ENCODE measurements around the gene OR11L1. TPM values are rescaled to one million over a fixed set of nuclear protein-coding genes. Genes with fewer than 3 reads are reported as not detected.

The OR11L1 gene
- polyA plus RNA-seq (2013, experiment 1 of 2): not detected
- polyA plus RNA-seq (2013, experiment 2 of 2): not detected

GRCh38 chr1:247841796-247842195 lies at the start of gene OR11L1:
Gene OR11L1 (minus strand): TSS chr1:247841896. CDS start chr1:247841896, 0 bp downstream.
- no peak within 1 kb of the TSS for H3K23ac ChIP-seq (ENCODE audit: low read length)
- WGBS (ENCODE audit: extremely low coverage, insufficient coverage, low lambda C conversion rate): no CpG with 5 or more reads among the region's 2 CpGs
- H3K4me1 ChIP-seq (ENCODE audit: control insufficient read depth, low read depth, low read length): peaks cover 5% of the 10 kb centered on the region
- H4K8ac ChIP-seq (ENCODE audit: low read depth, low read length): no peak within 1 kb of the TSS
- no peaks in the 10 kb centered on the region for H3K36me3 ChIP-seq (ENCODE audit: control insufficient read depth, insufficient read depth, low read length)
- no peak for DNase-seq
- H2BK15ac ChIP-seq (replicated peaks; ENCODE audit: low read depth): no peak within 1 kb of the TSS
- H2BK5ac ChIP-seq (ENCODE audit: low read length): no peak within 1 kb of the TSS
- no peaks in the 10 kb centered on the region for H3K79me1 ChIP-seq (ENCODE audit: low read length)
- no peak within 1 kb of the TSS for H2BK120ac ChIP-seq (ENCODE audit: low read depth, low read length)
- H3K9ac ChIP-seq (ENCODE audit: low read length): no peak within 1 kb of the TSS
- H3K4ac ChIP-seq (ENCODE audit: low read depth, low read length): no peak within 1 kb of the TSS
- H4K5ac ChIP-seq (ENCODE audit: low read length): no peak within 1 kb of the TSS
- no peak within 1 kb of the TSS for H3K27ac ChIP-seq (ENCODE audit: low read depth, low read length)
- no peaks in the 10 kb centered on the region for H3K79me2 ChIP-seq (ENCODE audit: control insufficient read depth, insufficient read depth, low read length)
- H3K18ac ChIP-seq (ENCODE audit: low read length): no peak within 1 kb of the TSS
- no peak within 1 kb of the TSS for H2AK5ac ChIP-seq (ENCODE audit: low read length)
- no peak within 1 kb of the TSS for H3K56ac ChIP-seq (ENCODE audit: low read length)
- no peak within 1 kb of the TSS for H3K4me3 ChIP-seq (ENCODE audit: low read length)
- H3K27me3 ChIP-seq (ENCODE audit: insufficient read depth, low read length, poor library complexity): no peaks in the 10 kb centered on the region
- no peak within 1 kb of the TSS for H3K4me2 ChIP-seq (ENCODE audit: low read length)

- Histone ChIP-seq H3K36me3 (ENCODE audit: control insufficient read depth, insufficient read depth, low read length) (no peaks in the 10 kb centered on the region), H3K23ac (ENCODE audit: low read length) (no peak overlapping the region), H3K4ac (ENCODE audit: low read depth, low read length) (no peak overlapping the region), H4K5ac (ENCODE audit: low read length) (no peak overlapping the region), H2BK15ac (replicated peaks; ENCODE audit: low read depth) (no peak overlapping the region), H3K18ac (ENCODE audit: low read length) (no peak overlapping the region), H3K27ac (ENCODE audit: low read depth, low read length) (no peak overlapping the region), H3K79me1 (ENCODE audit: low read length) (no peaks in the 10 kb centered on the region), H3K27me3 (ENCODE audit: insufficient read depth, low read length, poor library complexity) (no peaks in the 10 kb centered on the region), H2AK5ac (ENCODE audit: low read length) (no peak overlapping the region), H3K4me1 (ENCODE audit: control insufficient read depth, low read depth, low read length) (no peaks in the 10 kb centered on the region), H4K8ac (ENCODE audit: low read depth, low read length) (no peak overlapping the region), H2BK5ac (ENCODE audit: low read length) (no peak overlapping the region), H3K4me3 (ENCODE audit: low read length) (no peak overlapping the region), H3K56ac (ENCODE audit: low read length) (no peak overlapping the region), H3K9ac (ENCODE audit: low read length) (no peak overlapping the region), H2BK120ac (ENCODE audit: low read depth, low read length) (no peak overlapping the region), H3K79me2 (ENCODE audit: control insufficient read depth, insufficient read depth, low read length) (no peaks in the 10 kb centered on the region), H3K4me2 (ENCODE audit: low read length) (no peak overlapping the region)
- no peak for DNase-seq
- WGBS (ENCODE audit: extremely low coverage, insufficient coverage, low lambda C conversion rate): no CpG with 5 or more reads among the region's 10 CpGs
These were observed 43.2 kb upstream of the OR11L1 start for GRCh38 chr1:247884797-247885413.

- no peak overlapping the region for H3K4me3 ChIP-seq (ENCODE audit: low read length)
- no peak overlapping the region for H4K5ac ChIP-seq (ENCODE audit: low read length)
- no peaks in the 10 kb centered on the region for H3K79me2 ChIP-seq (ENCODE audit: control insufficient read depth, insufficient read depth, low read length)
- no peak overlapping the region for H3K4ac ChIP-seq (ENCODE audit: low read depth, low read length)
- H2AK5ac ChIP-seq (ENCODE audit: low read length): no peak overlapping the region
- peak; percentile 33 for DNase-seq
- no peak overlapping the region for H3K56ac ChIP-seq (ENCODE audit: low read length)
- H3K18ac ChIP-seq (ENCODE audit: low read length): no peak overlapping the region
- H3K4me1 ChIP-seq (ENCODE audit: control insufficient read depth, low read depth, low read length): no peaks in the 10 kb centered on the region
- H3K36me3 ChIP-seq (ENCODE audit: control insufficient read depth, insufficient read depth, low read length): no peaks in the 10 kb centered on the region
- no peak overlapping the region for H4K8ac ChIP-seq (ENCODE audit: low read depth, low read length)
- H2BK5ac ChIP-seq (ENCODE audit: low read length): no peak overlapping the region
- WGBS (ENCODE audit: extremely low coverage, insufficient coverage, low lambda C conversion rate): no CpG with 5 or more reads among the region's 9 CpGs
- H3K27ac ChIP-seq (ENCODE audit: low read depth, low read length): no peak overlapping the region
- no peak overlapping the region for H3K4me2 ChIP-seq (ENCODE audit: low read length)
- no peak overlapping the region for H2BK120ac ChIP-seq (ENCODE audit: low read depth, low read length)
- no peaks in the 10 kb centered on the region for H3K27me3 ChIP-seq (ENCODE audit: insufficient read depth, low read length, poor library complexity)
- H3K79me1 ChIP-seq (ENCODE audit: low read length): no peaks in the 10 kb centered on the region
- no peak overlapping the region for H3K9ac ChIP-seq (ENCODE audit: low read length)
- H2BK15ac ChIP-seq (replicated peaks; ENCODE audit: low read depth): no peak overlapping the region
- H3K23ac ChIP-seq (ENCODE audit: low read length): no peak overlapping the region
These were observed 41.6 kb upstream of the OR11L1 start for GRCh38 chr1:247883346-247883745.

- Histone ChIP-seq H3K4me2 (ENCODE audit: low read length) (no peak overlapping the region), H3K79me2 (ENCODE audit: control insufficient read depth, insufficient read depth, low read length) (no peaks in the 10 kb centered on the region), H3K56ac (ENCODE audit: low read length) (no peak overlapping the region), H3K79me1 (ENCODE audit: low read length) (no peaks in the 10 kb centered on the region), H3K36me3 (ENCODE audit: control insufficient read depth, insufficient read depth, low read length) (no peaks in the 10 kb centered on the region), H3K4me3 (ENCODE audit: low read length) (no peak overlapping the region), H3K23ac (ENCODE audit: low read length) (no peak overlapping the region), H4K5ac (ENCODE audit: low read length) (no peak overlapping the region), H3K18ac (ENCODE audit: low read length) (no peak overlapping the region), H3K4me1 (ENCODE audit: control insufficient read depth, low read depth, low read length) (no peaks in the 10 kb centered on the region), H4K8ac (ENCODE audit: low read depth, low read length) (no peak overlapping the region), H2BK120ac (ENCODE audit: low read depth, low read length) (no peak overlapping the region), H2BK5ac (ENCODE audit: low read length) (no peak overlapping the region), H3K27me3 (ENCODE audit: insufficient read depth, low read length, poor library complexity) (no peaks in the 10 kb centered on the region), H2BK15ac (replicated peaks; ENCODE audit: low read depth) (no peak overlapping the region), H2AK5ac (ENCODE audit: low read length) (no peak overlapping the region), H3K4ac (ENCODE audit: low read depth, low read length) (no peak overlapping the region), H3K27ac (ENCODE audit: low read depth, low read length) (no peak overlapping the region), H3K9ac (ENCODE audit: low read length) (no peak overlapping the region)
- no peak for DNase-seq
- WGBS (ENCODE audit: extremely low coverage, insufficient coverage, low lambda C conversion rate): no CpG with 5 or more reads among the region's 6 CpGs
These were observed 23.7 kb upstream of the OR11L1 start for GRCh38 chr1:247865416-247865815.

- Histone ChIP-seq H2BK15ac (replicated peaks; ENCODE audit: low read depth) (no peak overlapping the region), H3K4me1 (ENCODE audit: control insufficient read depth, low read depth, low read length) (no peaks in the 10 kb centered on the region), H3K4me2 (ENCODE audit: low read length) (no peak overlapping the region), H3K36me3 (ENCODE audit: control insufficient read depth, insufficient read depth, low read length) (no peaks in the 10 kb centered on the region), H4K5ac (ENCODE audit: low read length) (no peak overlapping the region), H2BK120ac (ENCODE audit: low read depth, low read length) (no peak overlapping the region), H3K18ac (ENCODE audit: low read length) (no peak overlapping the region), H3K79me2 (ENCODE audit: control insufficient read depth, insufficient read depth, low read length) (no peaks in the 10 kb centered on the region), H3K4ac (ENCODE audit: low read depth, low read length) (no peak overlapping the region), H3K4me3 (ENCODE audit: low read length) (no peak overlapping the region), H3K23ac (ENCODE audit: low read length) (no peak overlapping the region), H4K8ac (ENCODE audit: low read depth, low read length) (no peak overlapping the region), H3K27ac (ENCODE audit: low read depth, low read length) (no peak overlapping the region), H3K56ac (ENCODE audit: low read length) (no peak overlapping the region), H3K9ac (ENCODE audit: low read length) (no peak overlapping the region), H2BK5ac (ENCODE audit: low read length) (no peak overlapping the region), H3K27me3 (ENCODE audit: insufficient read depth, low read length, poor library complexity) (no peaks in the 10 kb centered on the region), H2AK5ac (ENCODE audit: low read length) (no peak overlapping the region), H3K79me1 (ENCODE audit: low read length) (no peaks in the 10 kb centered on the region)
- no peak for DNase-seq
- WGBS (ENCODE audit: extremely low coverage, insufficient coverage, low lambda C conversion rate): no CpG with 5 or more reads among the region's 17 CpGs
These were observed 22.9 kb upstream of the OR11L1 start for GRCh38 chr1:247864644-247865043.

GRCh38 chr1:247862756-247863155 lies 21.1 kb upstream of the OR11L1 start:
- no peak overlapping the region for H3K18ac ChIP-seq (ENCODE audit: low read length)
- no peak overlapping the region for H3K9ac ChIP-seq (ENCODE audit: low read length)
- no peak overlapping the region for H2BK5ac ChIP-seq (ENCODE audit: low read length)
- no peak overlapping the region for H4K8ac ChIP-seq (ENCODE audit: low read depth, low read length)
- H3K27me3 ChIP-seq (ENCODE audit: insufficient read depth, low read length, poor library complexity): no peaks in the 10 kb centered on the region
- no peak overlapping the region for H2AK5ac ChIP-seq (ENCODE audit: low read length)
- no peaks in the 10 kb centered on the region for H3K79me1 ChIP-seq (ENCODE audit: low read length)
- no peak for DNase-seq
- H3K4me3 ChIP-seq (ENCODE audit: low read length): no peak overlapping the region
- no peak overlapping the region for H3K4ac ChIP-seq (ENCODE audit: low read depth, low read length)
- no peak overlapping the region for H4K5ac ChIP-seq (ENCODE audit: low read length)
- H2BK15ac ChIP-seq (replicated peaks; ENCODE audit: low read depth): no peak overlapping the region
- no peaks in the 10 kb centered on the region for H3K36me3 ChIP-seq (ENCODE audit: control insufficient read depth, insufficient read depth, low read length)
- no peak overlapping the region for H3K4me2 ChIP-seq (ENCODE audit: low read length)
- H2BK120ac ChIP-seq (ENCODE audit: low read depth, low read length): no peak overlapping the region
- WGBS (ENCODE audit: extremely low coverage, insufficient coverage, low lambda C conversion rate): no CpG with 5 or more reads among the region's 4 CpGs
- no peak overlapping the region for H3K56ac ChIP-seq (ENCODE audit: low read length)
- H3K27ac ChIP-seq (ENCODE audit: low read depth, low read length): no peak overlapping the region
- H3K79me2 ChIP-seq (ENCODE audit: control insufficient read depth, insufficient read depth, low read length): no peaks in the 10 kb centered on the region
- H3K23ac ChIP-seq (ENCODE audit: low read length): no peak overlapping the region
- no peaks in the 10 kb centered on the region for H3K4me1 ChIP-seq (ENCODE audit: control insufficient read depth, low read depth, low read length)
